HG03439 (cell line): ENCODE measurements around the gene CLHC1.
A peak's percentile ranks its signal among the peaks of the same experiment; 100 is the strongest.
"Not testable (repeated sequence)": the region's sequence is repeated elsewhere in the genome, so short reads cannot be mapped to it uniquely, and the experiment has no call there.

Source experiments
- ATAC-seq: cut with Tn5 transposase; IDR thresholded peaks from one replicate; pipeline ENCODE4 v1.9.1; 2021; ENCODE audit warnings: mild to moderate bottlenecking, moderate library complexity; ENCODE audit not compliant: unreplicated experiment

The CLHC1 gene

GRCh38 chr2:55137024-55137958 is 94.8 kb downstream of the CLHC1 start:
- no peak for ATAC-seq

GRCh38 chr2:55136138-55136541 is 96.0 kb downstream of the CLHC1 start:
- ATAC-seq = no peak

- no peak for ATAC-seq
Observed at GRCh38 chr2:55135491-55135890, 96.6 kb downstream of the CLHC1 start.

- ATAC-seq = no peak
Observed at GRCh38 chr2:55134316-55134706, 97.8 kb downstream of the CLHC1 start.

- ATAC-seq = peak; percentile 66
Observed at GRCh38 chr2:55133467-55134315, 98.4 kb downstream of the CLHC1 start.

GRCh38 chr2:55130849-55131248 is 101.2 kb downstream of the CLHC1 start:
- ATAC-seq = no peak

GRCh38 chr2:55126643-55127042 is 105.5 kb downstream of the CLHC1 start:
- not testable (repeated sequence) for ATAC-seq
